ENCODE results near the gene POMC.

The POMC gene

GRCh38 chr2:25125976-25126375, 42.4 kb downstream of the POMC start:
- no peak for DNase-seq (ENCODE audit: low spot score in 2 of 2)
- Mint-ChIP-seq H3K9me3 (no peaks in the 10 kb centered on the region), H3K27me3 (peaks cover 33% of the 10 kb centered on the region), H3K36me3 (ENCODE audit: insufficient read depth) (peaks cover 2% of the 10 kb centered on the region), H3K27ac (ENCODE audit: low read depth) (no peak overlapping the region), H3K4me3 (no peak overlapping the region), H3K4me1 (peaks cover 5% of the 10 kb centered on the region)
- no peak for ATAC-seq (replicated peaks; ENCODE audit: extremely low read depth, poor library complexity, severe bottlenecking)

- DNase-seq (ENCODE audit: low spot score in 2 of 2) (no peak), ATAC-seq (replicated peaks; ENCODE audit: extremely low read depth, poor library complexity, severe bottlenecking) (no peak)
- Mint-ChIP-seq H3K4me3 (no peak overlapping the region), H3K9me3 (no peaks in the 10 kb centered on the region), H3K27ac (ENCODE audit: low read depth) (no peak overlapping the region), H3K27me3 (peaks cover 26% of the 10 kb centered on the region), H3K36me3 (ENCODE audit: insufficient read depth) (peaks cover 2% of the 10 kb centered on the region), H3K4me1 (peaks cover 5% of the 10 kb centered on the region)
Measured at GRCh38 chr2:25125189-25125588, 43.2 kb downstream of the POMC start.

- Mint-ChIP-seq H3K4me3 (no peak overlapping the region), H3K27ac (ENCODE audit: low read depth) (no peak overlapping the region), H3K4me1 (no peaks in the 10 kb centered on the region), H3K9me3 (no peaks in the 10 kb centered on the region), H3K36me3 (ENCODE audit: insufficient read depth) (no peaks in the 10 kb centered on the region), H3K27me3 (peaks cover 22% of the 10 kb centered on the region)
- no peak for ATAC-seq (replicated peaks; ENCODE audit: extremely low read depth, poor library complexity, severe bottlenecking)
- DNase-seq (ENCODE audit: low spot score in 2 of 2): no peak
Measured at GRCh38 chr2:25123682-25124081, 44.7 kb downstream of the POMC start.

GRCh38 chr2:25122367-25122766, 46.0 kb downstream of the POMC start:
- Mint-ChIP-seq H3K27ac (ENCODE audit: low read depth) (no peak overlapping the region), H3K9me3 (no peaks in the 10 kb centered on the region), H3K27me3 (peaks cover 22% of the 10 kb centered on the region), H3K4me3 (no peak overlapping the region), H3K4me1 (no peaks in the 10 kb centered on the region), H3K36me3 (ENCODE audit: insufficient read depth) (no peaks in the 10 kb centered on the region)
- no peak for ATAC-seq (replicated peaks; ENCODE audit: extremely low read depth, poor library complexity, severe bottlenecking)
- no peak for DNase-seq (ENCODE audit: low spot score in 2 of 2)

GRCh38 chr2:25119263-25119662, 49.1 kb downstream of the POMC start:
- Mint-ChIP-seq H3K27me3 (peaks cover 53% of the 10 kb centered on the region), H3K9me3 (no peaks in the 10 kb centered on the region), H3K4me1 (no peaks in the 10 kb centered on the region), H3K4me3 (no peak overlapping the region), H3K36me3 (ENCODE audit: insufficient read depth) (no peaks in the 10 kb centered on the region), H3K27ac (ENCODE audit: low read depth) (no peak overlapping the region)
- ATAC-seq (replicated peaks; ENCODE audit: extremely low read depth, poor library complexity, severe bottlenecking) (no peak), DNase-seq (ENCODE audit: low spot score in 2 of 2) (no peak)

GRCh38 chr2:25116956-25117355, 51.4 kb downstream of the POMC start:
- no peak for DNase-seq (ENCODE audit: low spot score in 2 of 2)
- no peak for ATAC-seq (replicated peaks; ENCODE audit: extremely low read depth, poor library complexity, severe bottlenecking)
- Mint-ChIP-seq H3K36me3 (ENCODE audit: insufficient read depth) (peaks cover 2% of the 10 kb centered on the region), H3K9me3 (no peaks in the 10 kb centered on the region), H3K4me1 (no peaks in the 10 kb centered on the region), H3K27me3 (peaks cover 49% of the 10 kb centered on the region), H3K27ac (ENCODE audit: low read depth) (no peak overlapping the region), H3K4me3 (no peak overlapping the region)

GRCh38 chr2:25115902-25116301, 52.5 kb downstream of the POMC start:
- no peak for ATAC-seq (replicated peaks; ENCODE audit: extremely low read depth, poor library complexity, severe bottlenecking)
- no peak for DNase-seq (ENCODE audit: low spot score in 2 of 2)
- H3K27ac Mint-ChIP-seq (ENCODE audit: low read depth): no peak overlapping the region
- H3K9me3 Mint-ChIP-seq: no peaks in the 10 kb centered on the region
- no peak overlapping the region for H3K4me3 Mint-ChIP-seq
- peaks cover 2% of the 10 kb centered on the region for H3K36me3 Mint-ChIP-seq (ENCODE audit: insufficient read depth)
- H3K4me1 Mint-ChIP-seq: no peaks in the 10 kb centered on the region
- peaks cover 49% of the 10 kb centered on the region for H3K27me3 Mint-ChIP-seq

GRCh38 chr2:25115249-25115883, 53.0 kb downstream of the POMC start:
- ATAC-seq (replicated peaks; ENCODE audit: extremely low read depth, poor library complexity, severe bottlenecking) (no peak), DNase-seq (ENCODE audit: low spot score in 2 of 2) (no peak)
- H3K27ac Mint-ChIP-seq (ENCODE audit: low read depth): no peak overlapping the region
- no peak overlapping the region for H3K4me3 Mint-ChIP-seq
- peaks cover 2% of the 10 kb centered on the region for H3K36me3 Mint-ChIP-seq (ENCODE audit: insufficient read depth)
- H3K9me3 Mint-ChIP-seq: no peaks in the 10 kb centered on the region
- no peaks in the 10 kb centered on the region for H3K4me1 Mint-ChIP-seq
- H3K27me3 Mint-ChIP-seq: peaks cover 54% of the 10 kb centered on the region

GRCh38 chr2:25112113-25112512, 56.3 kb downstream of the POMC start:
- H3K4me3 Mint-ChIP-seq: no peak overlapping the region
- peaks cover 2% of the 10 kb centered on the region for H3K36me3 Mint-ChIP-seq (ENCODE audit: insufficient read depth)
- peaks cover 71% of the 10 kb centered on the region for H3K27me3 Mint-ChIP-seq
- H3K27ac Mint-ChIP-seq (ENCODE audit: low read depth): no peak overlapping the region
- DNase-seq (ENCODE audit: low spot score in 2 of 2): no peak
- ATAC-seq (replicated peaks; ENCODE audit: extremely low read depth, poor library complexity, severe bottlenecking): no peak
- H3K9me3 Mint-ChIP-seq: no peaks in the 10 kb centered on the region
- no peaks in the 10 kb centered on the region for H3K4me1 Mint-ChIP-seq

Measured in central memory CD8-positive, alpha-beta T cell (primary cell).